Measurements from ENCODE around the gene UBE2V1.

Gene UBE2V1

GRCh38 chr20:50071039-50071888, 41.7 kb downstream of the UBE2V1 start:
- DNase-seq (ENCODE audit: insufficient read length, low spot score) (peak; percentile 91), FAIRE-seq (no peak)
- TF ChIP-seq CTCF (IDR thresholded peaks at IDR 0.05; ENCODE audit: insufficient read depth, missing control alignments): peak; percentile 95

GRCh38 chr20:50070361-50070760, 42.6 kb downstream of the UBE2V1 start:
- DNase-seq (ENCODE audit: insufficient read length, low spot score): no peak
- no peak for TF ChIP-seq CTCF (IDR thresholded peaks at IDR 0.05; ENCODE audit: insufficient read depth, missing control alignments)
- FAIRE-seq: no peak

GRCh38 chr20:50068041-50068651, 44.8 kb downstream of the UBE2V1 start:
- no peak for TF ChIP-seq CTCF (IDR thresholded peaks at IDR 0.05; ENCODE audit: insufficient read depth, missing control alignments)
- FAIRE-seq (no peak), DNase-seq (ENCODE audit: insufficient read length, low spot score) (no peak)

- no peak for TF ChIP-seq CTCF (IDR thresholded peaks at IDR 0.05; ENCODE audit: insufficient read depth, missing control alignments)
- DNase-seq (ENCODE audit: insufficient read length, low spot score) (no peak), FAIRE-seq (no peak)
Observed at GRCh38 chr20:50067461-50067860, 45.5 kb downstream of the UBE2V1 start.

GRCh38 chr20:50067018-50067417, 45.9 kb downstream of the UBE2V1 start:
- no peak for TF ChIP-seq CTCF (IDR thresholded peaks at IDR 0.05; ENCODE audit: insufficient read depth, missing control alignments)

GRCh38 chr20:50066161-50066834, 46.7 kb downstream of the UBE2V1 start:
- no peak for FAIRE-seq
- no peak for DNase-seq (ENCODE audit: insufficient read length, low spot score)

More at GRCh38 chr20:50067018-50067417, 45.9 kb downstream of the UBE2V1 start:
- FAIRE-seq (no peak), DNase-seq (ENCODE audit: insufficient read length, low spot score) (no peak)

More at GRCh38 chr20:50066161-50066834, 46.7 kb downstream of the UBE2V1 start:
- TF ChIP-seq CTCF (IDR thresholded peaks at IDR 0.05; ENCODE audit: insufficient read depth, missing control alignments): no peak

Measured in D721Med (cell line).